Stimulated activated CD8-positive, alpha-beta memory T cell treated with anti-CD3 and anti-CD28 coated beads, Interleukin-7, amount 100 ng/mL, for 1 hour (primary cell): ENCODE measurements around the gene NDUFB2.
"Not testable (repeated sequence)": the region's sequence is repeated elsewhere in the genome, so short reads cannot be mapped to it uniquely, and the experiment has no call there.

Source experiments
- DNase-seq, 2 donors: peaks; one replicate each; pipeline ENCODE4 v3.0.0-alpha.2; 2020; ENCODE audit warnings: low read depth in 2 of 2

NDUFB2 gene

GRCh38 chr7:140734096-140734495 is 37.6 kb downstream of the NDUFB2 start:
- no peak for DNase-seq

GRCh38 chr7:140734729-140735128 is 38.2 kb downstream of the NDUFB2 start:
- DNase-seq = no peak

GRCh38 chr7:140738280-140738679 is 41.8 kb downstream of the NDUFB2 start:
- DNase-seq = no peak

GRCh38 chr7:140743255-140743654 is 46.7 kb downstream of the NDUFB2 start:
- not testable (repeated sequence) for DNase-seq

GRCh38 chr7:140744005-140744404 is 47.5 kb downstream of the NDUFB2 start:
- DNase-seq = no peak

- no peak for DNase-seq
Measured at GRCh38 chr7:140745266-140746058, 49.0 kb downstream of the NDUFB2 start.

GRCh38 chr7:140746751-140747150 is 50.2 kb downstream of the NDUFB2 start:
- DNase-seq = no peak

- DNase-seq = no peak
Measured at GRCh38 chr7:140752533-140752932, 56.0 kb downstream of the NDUFB2 start.

GRCh38 chr7:140754506-140754905 is 58.0 kb downstream of the NDUFB2 start:
- DNase-seq = no peak
